Measurements from ENCODE around the gene CDC25C.
A peak's percentile ranks its signal among the peaks of the same experiment; 100 is the strongest.

Gene CDC25C

DNA sequence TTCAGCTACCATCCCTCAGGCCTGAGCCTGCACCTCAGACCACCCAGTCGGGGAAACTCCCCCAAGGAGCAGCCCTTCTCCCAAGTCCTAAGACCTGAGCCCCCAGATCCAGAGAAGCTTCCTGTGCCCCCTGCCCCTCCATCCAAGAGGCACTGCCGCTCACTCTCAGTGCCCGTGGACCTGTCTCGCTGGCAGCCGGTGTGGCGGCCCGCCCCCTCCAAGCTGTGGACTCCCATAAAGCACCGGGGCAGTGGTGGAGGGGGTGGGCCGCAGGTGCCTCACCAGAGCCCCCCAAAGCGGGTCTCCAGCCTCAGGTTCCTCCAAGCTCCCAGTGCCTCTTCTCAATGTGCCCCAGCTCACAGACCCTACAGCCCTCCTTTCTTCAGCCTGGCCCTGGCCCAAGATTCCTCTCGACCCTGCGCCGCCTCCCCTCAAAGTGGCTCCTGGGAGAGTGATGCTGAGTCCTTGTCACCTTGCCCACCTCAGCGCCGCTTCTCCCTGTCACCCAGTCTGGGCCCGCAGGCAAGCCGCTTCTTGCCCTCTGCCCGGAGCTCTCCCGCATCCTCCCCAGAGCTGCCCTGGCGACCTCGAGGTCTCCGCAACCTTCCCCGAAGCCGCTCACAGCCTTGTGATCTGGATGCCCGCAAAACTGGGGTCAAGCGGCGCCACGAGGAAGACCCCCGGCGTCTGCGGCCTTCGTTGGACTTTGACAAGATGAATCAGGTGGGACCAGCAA, 13.5 kb upstream of the CDC25C start:
- H3K4me3 Mint-ChIP-seq, result no peak overlapping the region
- H3K36me3 Mint-ChIP-seq (ENCODE audit: low read depth), result peaks cover 88% of the 10 kb centered on the region
- no peaks in the 10 kb centered on the region for H3K27me3 Mint-ChIP-seq (ENCODE audit: low read depth, poor library complexity)

DNA sequence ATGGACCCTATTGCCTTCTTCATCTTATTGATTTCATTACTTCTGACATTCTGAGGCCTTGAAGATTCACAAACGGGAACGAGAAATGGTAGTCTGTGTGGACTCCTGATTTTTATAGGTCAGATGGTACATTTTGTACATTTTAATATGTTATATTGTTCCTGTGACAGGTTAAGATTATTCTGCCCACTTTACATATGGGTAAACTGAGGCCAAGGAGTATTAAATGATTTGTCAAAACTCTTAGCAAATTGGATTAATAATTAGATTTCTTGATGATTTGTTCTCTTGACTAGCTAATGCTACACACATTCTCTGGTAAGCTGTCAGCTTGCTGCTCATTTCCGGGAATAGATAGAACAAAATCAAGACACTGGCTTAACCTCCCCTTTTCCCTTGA, 8.4 kb upstream of the CDC25C start:
- H3K4me3 Mint-ChIP-seq, result peak overlapping the region; percentile 89
- H3K4me1 Mint-ChIP-seq, result peaks cover 55% of the 10 kb centered on the region
- H3K27ac Mint-ChIP-seq, result peak overlapping the region; percentile 41
- H3K9me3 Mint-ChIP-seq, result no peaks in the 10 kb centered on the region
- H3K27me3 Mint-ChIP-seq (ENCODE audit: low read depth, poor library complexity), result no peaks in the 10 kb centered on the region
- peaks cover 40% of the 10 kb centered on the region for H3K36me3 Mint-ChIP-seq (ENCODE audit: low read depth)
- DNase-seq, result no peak
- TF ChIP-seq, protein P1, sequence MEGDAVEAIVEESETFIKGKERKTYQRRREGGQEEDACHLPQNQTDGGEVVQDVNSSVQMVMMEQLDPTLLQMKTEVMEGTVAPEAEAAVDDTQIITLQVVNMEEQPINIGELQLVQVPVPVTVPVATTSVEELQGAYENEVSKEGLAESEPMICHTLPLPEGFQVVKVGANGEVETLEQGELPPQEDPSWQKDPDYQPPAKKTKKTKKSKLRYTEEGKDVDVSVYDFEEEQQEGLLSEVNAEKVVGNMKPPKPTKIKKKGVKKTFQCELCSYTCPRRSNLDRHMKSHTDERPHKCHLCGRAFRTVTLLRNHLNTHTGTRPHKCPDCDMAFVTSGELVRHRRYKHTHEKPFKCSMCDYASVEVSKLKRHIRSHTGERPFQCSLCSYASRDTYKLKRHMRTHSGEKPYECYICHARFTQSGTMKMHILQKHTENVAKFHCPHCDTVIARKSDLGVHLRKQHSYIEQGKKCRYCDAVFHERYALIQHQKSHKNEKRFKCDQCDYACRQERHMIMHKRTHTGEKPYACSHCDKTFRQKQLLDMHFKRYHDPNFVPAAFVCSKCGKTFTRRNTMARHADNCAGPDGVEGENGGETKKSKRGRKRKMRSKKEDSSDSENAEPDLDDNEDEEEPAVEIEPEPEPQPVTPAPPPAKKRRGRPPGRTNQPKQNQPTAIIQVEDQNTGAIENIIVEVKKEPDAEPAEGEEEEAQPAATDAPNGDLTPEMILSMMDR (IDR thresholded peaks at IDR 0.05), result no peak

More for the DNA sequence above, 13.5 kb upstream of the CDC25C start:
- TF ChIP-seq, protein P1 (IDR thresholded peaks at IDR 0.05), result no peak
- Mint-ChIP-seq H3K4me1 (peaks cover 25% of the 10 kb centered on the region), H3K27ac (no peak overlapping the region), H3K9me3 (no peaks in the 10 kb centered on the region)
- no peak for DNase-seq

DNA sequence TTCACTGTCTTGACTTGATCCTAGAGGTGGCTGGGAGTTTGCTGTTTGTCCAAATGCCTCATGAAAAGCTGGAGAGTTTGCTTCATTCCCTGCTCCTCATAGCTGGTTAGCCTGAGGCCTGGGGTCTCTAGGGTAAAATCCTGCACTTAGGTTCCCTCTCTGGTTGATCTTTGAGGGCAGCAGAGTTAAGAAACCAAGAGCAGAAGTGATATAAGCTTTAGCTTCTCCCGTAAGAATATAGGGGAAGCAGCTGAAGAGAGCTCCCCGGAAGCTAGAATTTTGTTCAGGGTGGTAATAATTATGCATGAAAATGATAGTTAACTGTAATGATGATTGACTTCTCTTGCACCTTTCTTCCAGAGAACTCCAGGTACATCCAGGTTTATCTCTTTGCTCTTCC, 7.9 kb upstream of the CDC25C start:
- Mint-ChIP-seq H3K27ac (peak overlapping the region; percentile 98), H3K9me3 (no peaks in the 10 kb centered on the region), H3K36me3 (ENCODE audit: low read depth) (peaks cover 34% of the 10 kb centered on the region), H3K4me3 (peak overlapping the region; percentile 89), H3K27me3 (ENCODE audit: low read depth, poor library complexity) (no peaks in the 10 kb centered on the region), H3K4me1 (peaks cover 60% of the 10 kb centered on the region)
- TF ChIP-seq, protein P1 (IDR thresholded peaks at IDR 0.05), result no peak
- no peak for DNase-seq

DNA sequence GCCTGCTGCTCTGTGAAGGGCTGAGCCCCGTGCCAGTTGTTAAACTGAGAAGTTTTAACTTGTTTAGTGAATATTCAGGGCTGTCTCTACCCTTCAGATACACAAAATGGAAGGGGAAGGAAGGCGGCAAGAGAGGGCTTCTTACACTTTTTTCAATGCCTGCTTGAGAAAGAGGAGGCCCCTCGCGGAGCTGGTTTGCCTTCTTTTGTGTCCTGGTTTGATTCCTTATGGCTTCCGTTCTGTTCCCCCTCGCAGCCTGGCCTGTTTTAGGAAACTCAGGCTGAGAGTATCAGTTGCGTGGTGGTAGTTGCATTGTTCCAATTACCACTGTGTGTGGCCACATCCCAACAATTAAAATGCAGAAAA, 7.5 kb upstream of the CDC25C start:
- H3K4me3 Mint-ChIP-seq, result peak overlapping the region; percentile 89
- H3K27me3 Mint-ChIP-seq (ENCODE audit: low read depth, poor library complexity), result no peaks in the 10 kb centered on the region
- no peaks in the 10 kb centered on the region for H3K9me3 Mint-ChIP-seq
- peak overlapping the region; percentile 98 for H3K27ac Mint-ChIP-seq
- DNase-seq, result no peak
- H3K4me1 Mint-ChIP-seq, result peaks cover 59% of the 10 kb centered on the region
- peaks cover 30% of the 10 kb centered on the region for H3K36me3 Mint-ChIP-seq (ENCODE audit: low read depth)
- TF ChIP-seq, protein P1 (IDR thresholded peaks at IDR 0.05), result no peak

DNA sequence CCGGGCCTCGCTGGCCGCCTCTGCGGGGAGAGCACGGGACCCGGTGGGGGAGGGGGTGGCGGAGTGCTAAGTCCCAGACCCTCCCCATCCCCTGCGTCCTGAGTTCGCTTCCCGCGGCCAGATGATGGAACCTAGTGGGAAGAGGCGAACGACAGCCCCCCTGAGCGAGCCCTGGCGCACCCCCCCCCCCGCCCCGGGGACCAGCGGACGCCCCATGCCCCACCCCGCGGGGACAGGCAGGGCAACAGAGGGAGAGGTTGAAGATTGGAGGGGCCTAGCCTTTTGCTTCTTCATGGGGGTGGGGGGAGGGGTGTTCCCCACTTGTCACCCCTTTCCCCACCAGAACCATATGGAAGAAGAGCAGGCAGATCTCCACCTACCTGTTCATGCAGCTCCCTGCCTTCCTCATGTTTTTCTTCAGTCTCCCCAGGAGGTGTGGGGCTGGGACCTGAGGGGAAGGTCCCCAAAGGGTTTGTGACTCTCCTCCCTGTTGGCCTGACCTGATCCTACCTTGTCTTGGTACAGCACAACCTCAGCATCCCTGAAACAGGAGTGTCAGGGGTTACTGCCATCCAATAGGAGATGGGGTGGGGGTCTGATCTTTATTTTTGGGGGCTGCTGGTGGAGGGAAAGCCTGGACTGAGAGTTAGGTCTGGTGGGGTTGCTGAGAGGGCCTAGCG, 6.9 kb upstream of the CDC25C start:
- Mint-ChIP-seq H3K36me3 (ENCODE audit: low read depth) (peaks cover 25% of the 10 kb centered on the region), H3K27ac (peak overlapping the region; percentile 98), H3K27me3 (ENCODE audit: low read depth, poor library complexity) (no peaks in the 10 kb centered on the region), H3K9me3 (no peaks in the 10 kb centered on the region), H3K4me1 (peaks cover 54% of the 10 kb centered on the region), H3K4me3 (peak overlapping the region; percentile 89)
- DNase-seq, result peak; percentile 15
- TF ChIP-seq, protein P1 (IDR thresholded peaks at IDR 0.05), result no peak
